GM19035 (cell line): Measurements from ENCODE around the gene ALOX15.
"Not testable (repeated sequence)": the region's sequence is repeated elsewhere in the genome, so short reads cannot be mapped to it uniquely, and the experiment has no call there.

Source experiments
- ATAC-seq: cut with Tn5 transposase; IDR thresholded peaks from one replicate; pipeline ENCODE4 v1.9.1; 2021; ENCODE audit not compliant: unreplicated experiment

ALOX15 gene

GRCh38 chr17:4655933-4656332 lies 14.5 kb upstream of the ALOX15 start:
- not testable (repeated sequence) for ATAC-seq

DNA sequence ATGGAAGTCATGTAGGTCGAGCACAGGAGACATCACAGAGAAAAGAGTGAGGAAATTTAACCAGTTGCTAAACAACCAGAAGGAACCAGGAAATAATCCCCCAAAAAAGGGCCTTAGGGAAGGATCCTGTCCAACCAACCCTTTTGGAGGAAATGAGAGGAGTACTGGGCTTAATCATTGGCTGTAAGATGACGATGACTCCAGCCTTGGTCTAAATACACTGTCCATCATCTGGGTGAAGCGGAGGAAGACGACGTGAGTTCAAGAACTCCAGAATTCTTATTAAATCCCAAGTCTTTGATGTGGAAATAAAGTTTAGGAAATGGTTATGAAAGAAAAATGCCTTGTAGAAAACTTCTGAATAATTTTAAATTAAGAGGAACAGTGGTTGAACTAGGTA lies 11.5 kb upstream of the ALOX15 start:
- no peak for ATAC-seq

GRCh38 chr17:4648741-4649140 lies 7.3 kb upstream of the ALOX15 start:
- ATAC-seq, result no peak

DNA sequence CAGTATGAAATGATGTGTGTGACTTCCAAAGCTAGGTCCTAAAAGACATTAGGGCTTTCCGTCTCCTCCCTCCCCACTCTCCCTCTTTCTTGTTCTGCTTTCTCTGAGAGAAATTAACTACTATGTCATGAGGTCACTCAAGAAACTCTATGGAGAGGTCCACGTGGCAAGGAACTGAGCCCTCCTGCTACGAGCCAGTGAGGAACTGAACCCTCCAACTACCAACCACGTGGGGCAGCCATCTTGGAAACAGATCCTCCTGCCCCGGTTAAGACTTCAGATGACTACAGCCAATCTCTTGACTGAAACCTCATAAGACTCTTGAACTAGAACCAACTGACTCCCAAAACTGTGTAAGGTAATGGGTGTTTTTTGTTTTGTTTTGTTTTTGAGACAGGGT lies 4.2 kb upstream of the ALOX15 start:
- no peak for ATAC-seq

- no peak for ATAC-seq
Measured at GRCh38 chr17:4643676-4644075, 2.2 kb upstream of the ALOX15 start.

- no peak for ATAC-seq
Measured at GRCh38 chr17:4642286-4642685, 808 bp upstream of the ALOX15 start.

DNA sequence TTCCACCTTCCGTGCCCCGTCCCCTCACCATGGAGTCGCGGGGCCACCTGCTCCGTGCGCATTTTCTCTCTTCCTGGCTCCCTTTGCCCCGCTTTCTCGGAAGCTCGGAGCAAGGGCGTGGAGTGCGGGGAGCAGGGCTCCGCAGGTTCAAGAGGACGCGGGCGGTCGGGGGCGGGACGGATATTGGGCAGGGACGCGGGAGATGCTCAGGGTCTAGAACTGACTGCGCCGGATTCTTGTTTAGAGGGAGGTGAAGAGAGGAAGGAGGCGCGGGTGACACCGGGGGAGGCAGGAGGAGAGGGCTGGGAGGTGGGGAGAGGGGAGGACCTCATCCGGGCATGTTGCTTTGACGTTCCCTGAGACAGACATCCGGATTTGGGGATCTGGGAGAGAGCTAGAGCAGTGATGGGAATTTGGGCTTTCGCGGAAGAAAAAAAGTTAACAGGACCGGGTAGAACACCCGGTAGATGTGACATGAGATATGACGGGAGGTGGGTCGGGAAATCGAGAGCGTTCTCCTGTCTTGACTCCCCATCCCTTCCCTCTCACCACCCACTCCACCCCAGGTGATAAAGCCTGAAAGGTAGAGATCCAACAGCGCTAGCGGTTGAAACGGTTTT lies 799 bp downstream of the ALOX15 start:
- not testable (repeated sequence) for ATAC-seq

DNA sequence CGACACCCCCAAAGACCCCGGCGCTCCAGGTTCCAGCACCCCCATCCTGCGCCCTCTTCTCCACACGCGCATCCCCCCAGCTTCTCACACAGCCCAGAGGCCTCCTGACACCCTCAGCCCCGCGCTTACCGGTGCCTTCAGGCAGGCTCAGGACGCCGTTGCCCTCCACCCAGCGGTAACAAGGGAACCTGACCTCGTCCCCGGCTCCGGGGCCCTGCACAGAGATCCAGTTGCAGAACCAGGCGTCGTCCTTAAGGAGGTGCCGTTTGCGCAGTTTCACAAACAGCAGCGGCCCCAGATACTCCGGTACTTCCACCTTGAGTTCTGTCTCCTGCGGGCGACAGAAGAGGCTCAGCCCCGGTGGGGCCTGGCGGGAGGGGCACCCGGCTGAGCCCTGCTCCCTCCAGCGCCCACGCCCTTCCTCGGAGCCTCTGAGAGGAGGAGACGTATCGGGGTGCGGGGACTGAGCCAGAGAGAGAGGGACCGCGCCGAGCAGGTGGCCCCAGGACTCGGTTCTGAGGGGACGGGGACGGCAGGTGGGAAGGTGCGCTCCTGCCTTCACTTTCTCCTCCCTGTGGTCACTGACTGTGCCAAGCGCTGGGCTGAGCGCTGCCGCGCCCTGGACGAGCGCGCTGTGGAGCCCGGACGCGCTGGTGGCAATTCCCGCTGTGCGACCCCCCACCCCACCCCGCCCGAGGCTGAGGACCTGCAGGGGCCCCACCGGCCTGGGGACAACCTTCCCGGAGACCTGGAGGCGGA lies 2.0 kb downstream of the ALOX15 start:
- ATAC-seq, result not testable (repeated sequence)

DNA sequence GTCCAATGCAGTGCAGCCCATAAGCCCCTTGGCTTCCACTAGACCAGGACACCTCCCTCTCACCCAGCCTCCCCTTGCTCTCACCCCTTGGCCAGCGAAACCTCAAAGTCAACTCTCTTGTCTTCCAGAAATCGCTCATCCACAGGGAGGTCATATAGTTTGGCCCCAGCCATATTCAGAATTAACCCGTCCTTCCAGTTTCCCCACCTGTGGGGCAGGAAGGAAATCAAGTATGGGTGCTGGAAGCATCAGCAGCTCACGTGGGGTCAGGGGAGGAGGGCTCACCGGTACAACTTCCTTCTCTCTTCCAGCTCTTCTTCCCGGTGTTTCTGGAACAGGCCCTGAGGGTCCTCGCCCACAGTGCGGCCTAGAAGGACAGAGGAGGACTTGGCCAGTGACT lies 2.7 kb downstream of the ALOX15 start:
- ATAC-seq, result not testable (repeated sequence)

- ATAC-seq, result no peak
Measured at GRCh38 chr17:4636474-4637100, 4.9 kb downstream of the ALOX15 start.

- peak; percentile 52 for ATAC-seq
Measured at GRCh38 chr17:4635823-4636375, 5.6 kb downstream of the ALOX15 start.

DNA sequence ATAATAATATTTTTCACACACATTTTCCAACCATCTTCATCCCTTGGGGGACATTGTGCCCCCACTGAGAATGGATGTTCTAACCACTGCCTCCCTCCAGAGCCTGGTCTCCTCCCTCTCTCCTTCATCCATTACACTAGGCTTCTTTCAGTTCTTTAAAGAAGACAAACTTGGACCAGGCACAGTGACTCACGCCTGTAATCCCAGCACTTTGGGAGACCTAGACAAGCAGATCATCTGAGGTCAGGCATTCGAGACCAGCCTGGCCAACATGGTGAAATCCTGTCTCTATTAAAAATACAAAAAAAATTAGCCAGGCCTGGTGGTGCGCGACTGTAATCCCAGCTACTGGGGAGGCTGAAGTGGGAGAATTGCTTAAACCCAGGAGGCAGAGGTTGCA lies 6.5 kb downstream of the ALOX15 start:
- no peak for ATAC-seq

- ATAC-seq, result no peak
Measured at GRCh38 chr17:4633643-4634042, 7.8 kb downstream of the ALOX15 start.

DNA sequence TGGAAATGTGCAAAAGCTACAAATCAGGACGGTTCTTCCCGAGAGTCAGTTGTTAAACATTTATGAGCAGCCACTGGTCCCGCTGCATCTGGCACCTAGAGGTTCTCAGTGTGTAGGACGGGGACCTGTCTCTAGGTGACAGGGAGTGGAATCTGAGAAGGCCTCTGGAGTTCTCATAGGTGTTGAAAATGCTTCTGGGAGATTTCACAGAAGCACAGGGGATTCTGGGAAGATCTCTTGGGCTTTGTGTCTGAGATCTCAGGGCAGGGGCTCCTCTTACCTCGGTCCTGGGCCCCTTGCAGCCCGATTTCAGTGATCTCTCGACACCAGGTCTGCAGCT lies 8.9 kb downstream of the ALOX15 start:
- no peak for ATAC-seq

GRCh38 chr17:4631836-4632580 lies 9.5 kb downstream of the ALOX15 start:
- ATAC-seq, result no peak

GRCh38 chr17:4631431-4631830 lies 10.0 kb downstream of the ALOX15 start:
- no peak for ATAC-seq

GRCh38 chr17:4626734-4627256 lies 14.7 kb downstream of the ALOX15 start:
- ATAC-seq, result no peak

DNA sequence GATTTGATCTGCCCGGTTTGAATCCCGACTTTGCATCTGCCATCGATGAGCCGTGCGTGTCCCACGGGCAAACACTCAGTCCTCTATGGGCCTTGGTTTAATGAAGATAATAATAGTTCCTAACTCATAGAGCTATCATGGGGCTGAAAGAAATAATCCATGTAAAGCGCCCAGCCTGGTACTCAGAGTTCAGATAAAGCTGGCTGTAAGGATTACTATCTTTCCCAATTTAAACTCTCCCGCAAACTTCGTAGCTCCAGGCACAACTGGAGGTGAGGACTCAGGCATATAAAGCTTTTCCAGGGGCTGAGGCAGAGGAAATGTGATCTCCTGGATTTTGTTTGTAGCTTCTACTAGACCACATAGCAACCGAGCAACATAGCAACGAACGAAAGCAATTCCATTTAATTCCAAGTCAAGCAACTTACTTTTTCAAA lies 16.3 kb downstream of the ALOX15 start:
- ATAC-seq, result no peak

- not testable (repeated sequence) for ATAC-seq
Measured at GRCh38 chr17:4624451-4624911, 17.0 kb downstream of the ALOX15 start.

DNA sequence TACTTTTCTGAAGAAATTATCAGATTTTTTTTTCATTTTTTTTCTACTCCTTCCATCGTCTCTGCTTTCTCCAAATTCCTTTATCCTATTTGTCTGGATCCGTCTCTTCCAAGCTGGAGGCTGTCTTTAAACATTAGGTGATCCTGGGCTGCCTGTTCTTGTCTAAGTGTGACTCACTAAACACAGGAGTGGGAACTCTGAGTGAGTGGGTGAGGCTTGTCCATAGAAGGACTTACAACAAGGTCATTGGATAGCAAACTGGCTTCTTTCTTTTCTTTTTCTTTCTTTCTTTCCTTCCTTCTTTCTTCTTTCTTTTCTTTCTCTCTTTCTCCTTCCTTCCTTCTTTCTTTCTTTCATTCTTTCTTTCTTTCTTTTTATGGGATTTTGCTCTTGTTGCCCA lies 18.2 kb downstream of the ALOX15 start:
- ATAC-seq, result no peak

DNA sequence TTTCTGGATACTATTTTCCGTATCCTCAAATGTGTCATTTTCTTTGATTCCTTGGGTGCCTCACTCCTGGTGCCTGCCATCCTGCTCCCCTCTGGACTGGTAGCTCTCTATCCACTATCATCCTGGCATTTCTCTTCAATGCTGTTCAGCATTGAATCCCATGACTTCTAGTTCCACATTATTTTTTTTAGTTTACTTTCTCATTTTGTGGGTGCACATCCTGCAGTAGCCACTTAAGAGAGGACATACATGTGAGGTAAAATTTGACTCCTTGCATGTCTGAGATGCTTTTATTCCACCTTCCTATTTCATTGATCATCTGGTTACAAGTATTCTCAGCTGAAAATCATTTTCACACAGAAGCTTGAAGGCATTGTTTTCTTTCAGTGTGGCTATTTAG lies 19.1 kb downstream of the ALOX15 start:
- no peak for ATAC-seq
